Fibroblast of skin of left quadriceps (primary cell): ENCODE results near the gene HLA-DMA.

Experiments used
- DNase-seq, 2 experiments: peaks; one replicate each; pipeline ENCODE4 v3.0.0-alpha.2; 2013; ENCODE audit warnings: low read depth in 2 of 2

The HLA-DMA gene

GRCh38 chr6:32952817-32953739 is at the start of gene HLA-DMA:
Gene HLA-DMA (minus strand): TSS chr6:32953097. CDS start chr6:32953036, 61 bp downstream.
- peak; percentile 60 to 65 for DNase-seq

GRCh38 chr6:33001685-33002084 is 48.8 kb upstream of the HLA-DMA start:
- DNase-seq, result no peak

- no peak for DNase-seq
Measured at GRCh38 chr6:33000055-33000454, 47.2 kb upstream of the HLA-DMA start.

- no peak for DNase-seq
Measured at GRCh38 chr6:32995448-32995847, 42.6 kb upstream of the HLA-DMA start.

GRCh38 chr6:32993363-32993973 is 40.6 kb upstream of the HLA-DMA start:
- no peak for DNase-seq

- no peak for DNase-seq
Measured at GRCh38 chr6:32991972-32992371, 39.1 kb upstream of the HLA-DMA start.

GRCh38 chr6:32989368-32989767 is 36.5 kb upstream of the HLA-DMA start:
- DNase-seq, result no peak

GRCh38 chr6:32984622-32985389 is 31.9 kb upstream of the HLA-DMA start:
- peak; percentile 43 to 56 for DNase-seq

- no peak for DNase-seq
Measured at GRCh38 chr6:32983964-32984621, 31.2 kb upstream of the HLA-DMA start.

- no peak for DNase-seq
Measured at GRCh38 chr6:32983493-32983848, 30.6 kb upstream of the HLA-DMA start.

- no peak for DNase-seq
Measured at GRCh38 chr6:32982702-32983492, 30.0 kb upstream of the HLA-DMA start.

- no peak for DNase-seq
Measured at GRCh38 chr6:32982084-32982701, 29.3 kb upstream of the HLA-DMA start.

- DNase-seq, result no peak
Measured at GRCh38 chr6:32980488-32981038, 27.7 kb upstream of the HLA-DMA start.

GRCh38 chr6:32979720-32980487 is 27.0 kb upstream of the HLA-DMA start:
- no peak for DNase-seq

GRCh38 chr6:32977953-32978324 is 25.0 kb upstream of the HLA-DMA start:
- DNase-seq, result no peak

- DNase-seq, result no peak
Measured at GRCh38 chr6:32977272-32977952, 24.5 kb upstream of the HLA-DMA start.

GRCh38 chr6:32976334-32977069 is 23.6 kb upstream of the HLA-DMA start:
- DNase-seq, result no peak

- no peak for DNase-seq
Measured at GRCh38 chr6:32975886-32976285, 23.0 kb upstream of the HLA-DMA start.
